GM18873 (cell line): ENCODE results near the gene NELL1.
"Not testable (repeated sequence)": the region's sequence is repeated elsewhere in the genome, so short reads cannot be mapped to it uniquely, and the experiment has no call there.

ENCODE experiments used
- ATAC-seq: cut with Tn5 transposase; IDR thresholded peaks from one replicate; pipeline ENCODE4 v1.9.1; 2021; ENCODE audit warnings: mild to moderate bottlenecking, moderate library complexity, moderate number of reproducible peaks; ENCODE audit not compliant: unreplicated experiment, low FRiP score

NELL1 gene

DNA sequence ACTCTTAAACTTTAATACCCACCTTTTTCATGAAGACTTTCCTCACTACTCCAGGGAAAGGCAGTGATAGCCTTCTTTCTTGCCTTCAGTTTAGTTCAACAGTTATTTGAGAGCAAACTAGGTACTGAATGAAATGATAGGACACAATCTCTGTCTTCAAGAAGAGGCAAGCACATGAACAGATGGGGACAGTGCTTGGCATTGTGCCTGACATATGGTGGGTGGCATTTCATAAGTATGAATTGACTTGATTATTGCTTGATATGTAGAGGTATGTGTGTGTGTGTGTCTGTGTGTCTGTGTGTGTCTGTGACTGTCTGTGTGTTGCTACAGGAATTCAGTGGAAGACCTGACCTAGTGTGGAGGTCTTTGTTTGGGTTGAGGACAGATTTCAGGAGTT lies 504.1 kb downstream of the NELL1 start:
- ATAC-seq: no peak

DNA sequence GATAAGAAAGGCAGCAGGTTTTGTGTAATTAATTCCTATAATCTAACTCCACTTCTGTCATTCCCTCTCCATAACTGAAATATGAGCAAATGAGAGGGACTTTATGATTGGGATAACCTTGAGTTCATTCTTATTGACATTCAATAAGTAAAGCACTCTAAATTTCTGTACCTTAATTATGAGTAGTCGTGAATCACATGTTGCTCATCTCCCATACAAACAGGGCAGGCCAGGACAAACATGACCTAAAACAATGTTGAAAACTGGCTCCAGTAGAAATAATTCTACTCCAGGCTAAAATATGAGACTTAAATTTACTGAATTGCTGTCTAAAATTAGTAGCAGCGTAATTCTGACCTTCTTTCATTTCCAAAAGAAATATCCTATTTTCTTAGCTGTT lies 505.4 kb downstream of the NELL1 start:
- ATAC-seq: no peak

DNA sequence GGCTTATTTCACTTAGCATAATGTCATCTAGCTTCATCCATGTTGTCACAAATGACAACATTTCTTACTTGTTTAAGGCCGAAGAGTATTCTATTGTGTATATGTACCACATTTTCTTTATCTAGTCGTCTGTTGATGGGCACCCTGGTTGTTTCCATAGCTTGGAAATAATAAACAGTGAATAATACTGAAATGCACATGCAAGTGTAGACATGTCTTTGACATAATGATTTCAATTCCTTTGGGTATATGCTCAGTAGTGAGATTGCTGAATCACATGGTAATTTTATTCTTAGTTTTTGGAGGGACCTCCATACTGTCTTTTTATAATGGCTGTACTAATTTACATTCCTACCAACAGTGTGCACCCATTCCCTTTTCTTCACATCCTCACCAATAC lies 508.0 kb downstream of the NELL1 start:
- no peak for ATAC-seq

DNA sequence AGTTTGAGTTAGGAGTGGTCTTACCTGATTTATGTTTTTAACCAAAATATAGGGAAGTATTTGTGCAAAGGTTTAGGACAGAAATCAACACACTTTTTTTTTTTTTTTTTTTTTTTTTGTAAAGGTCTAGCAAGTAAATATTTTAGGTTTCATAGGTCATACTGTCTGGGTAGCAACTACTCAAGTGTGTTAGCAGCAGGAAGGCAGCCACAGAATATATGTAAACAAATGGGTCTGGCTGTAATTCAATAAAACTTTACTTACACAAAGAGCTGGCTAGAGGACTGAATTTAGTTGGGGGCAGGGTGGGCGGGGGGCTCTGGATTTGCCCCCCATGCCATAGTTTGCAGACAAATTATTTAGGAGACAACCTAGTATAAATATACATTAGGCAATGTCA lies 510.4 kb downstream of the NELL1 start:
- no peak for ATAC-seq

- ATAC-seq: no peak
These were observed 510.8 kb downstream of the NELL1 start for GRCh38 chr11:21180182-21180581.

- ATAC-seq: no peak
These were observed 516.6 kb downstream of the NELL1 start for GRCh38 chr11:21185959-21186358.

DNA sequence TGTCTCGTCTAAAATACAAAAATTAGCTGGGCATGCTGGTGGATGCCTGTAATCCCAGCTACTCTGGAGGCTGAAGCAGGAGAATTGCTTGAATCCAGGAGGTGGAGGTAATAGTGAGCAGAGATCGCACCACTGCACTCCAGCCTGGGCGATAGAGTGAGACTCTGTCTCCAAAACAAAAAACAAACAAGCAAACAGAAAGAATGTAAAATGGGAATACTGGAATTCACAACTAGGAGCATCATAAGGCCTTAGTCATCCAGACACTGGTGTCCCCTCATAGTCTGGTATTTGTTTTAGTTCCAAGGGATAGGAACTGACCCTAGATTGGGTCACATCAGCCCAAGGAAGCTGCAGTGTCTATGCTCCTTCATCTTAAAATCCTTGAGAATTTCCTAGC lies 520.8 kb downstream of the NELL1 start:
- no peak for ATAC-seq

DNA sequence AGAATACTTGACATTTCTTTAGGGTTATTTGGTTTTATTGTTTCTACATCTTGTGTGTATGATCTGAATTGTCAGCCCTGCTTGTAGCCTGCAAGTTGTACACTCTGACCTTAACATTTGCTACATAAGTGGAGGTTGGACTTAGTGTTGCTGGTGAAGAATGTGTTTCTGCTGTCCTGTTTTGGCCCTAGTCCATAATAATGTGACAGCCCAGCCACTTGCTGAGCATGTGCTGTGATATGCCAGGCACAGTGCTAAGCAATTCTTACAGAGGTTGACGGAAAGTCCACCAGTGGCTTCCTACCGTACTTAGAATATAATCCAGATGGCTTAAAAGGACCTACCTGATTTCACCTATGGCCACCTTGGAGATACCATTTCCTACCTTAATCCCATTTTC lies 526.6 kb downstream of the NELL1 start:
- no peak for ATAC-seq

DNA sequence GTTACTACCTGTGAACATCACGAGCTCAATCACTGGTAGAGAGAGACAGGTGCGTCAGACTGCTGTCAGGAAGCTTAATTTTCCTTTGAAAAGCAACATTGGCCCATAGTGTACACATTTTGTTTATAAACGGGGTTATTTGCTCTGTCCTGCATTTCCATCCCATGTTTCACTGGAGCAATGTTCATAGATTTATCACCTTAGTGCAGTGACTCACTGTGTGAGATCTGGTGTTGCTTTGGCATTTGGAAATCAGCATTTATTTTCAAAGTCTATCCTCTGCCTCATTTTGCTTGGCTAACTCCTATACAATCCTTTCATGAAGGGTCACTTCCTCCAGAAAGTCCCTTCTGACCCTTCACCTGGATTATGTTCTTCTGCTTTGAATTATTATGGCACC lies 529.1 kb downstream of the NELL1 start:
- ATAC-seq: no peak

- ATAC-seq: no peak
These were observed 535.8 kb downstream of the NELL1 start for GRCh38 chr11:21205205-21205604.

GRCh38 chr11:21225860-21226259 lies 556.5 kb downstream of the NELL1 start:
- no peak for ATAC-seq

DNA sequence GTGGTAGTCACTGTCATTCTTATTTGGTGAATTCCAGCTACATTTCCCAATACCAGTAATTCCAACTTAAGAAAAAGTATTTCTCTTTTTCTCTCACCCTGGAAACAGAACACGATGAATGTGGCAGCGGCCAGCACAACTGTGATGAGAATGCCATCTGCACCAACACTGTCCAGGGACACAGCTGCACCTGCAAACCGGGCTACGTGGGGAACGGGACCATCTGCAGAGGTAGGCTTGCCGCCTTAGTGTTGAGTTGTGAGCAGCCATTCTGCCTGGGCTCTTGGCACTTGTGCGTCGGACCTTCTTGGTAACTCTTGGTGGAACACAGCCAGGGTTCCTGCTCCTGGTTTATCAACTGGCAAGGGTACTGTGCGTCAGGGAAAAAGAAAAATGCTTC lies 559.8 kb downstream of the NELL1 start:
- ATAC-seq: no peak

- ATAC-seq: no peak
These were observed 580.8 kb downstream of the NELL1 start for GRCh38 chr11:21250196-21250595.

DNA sequence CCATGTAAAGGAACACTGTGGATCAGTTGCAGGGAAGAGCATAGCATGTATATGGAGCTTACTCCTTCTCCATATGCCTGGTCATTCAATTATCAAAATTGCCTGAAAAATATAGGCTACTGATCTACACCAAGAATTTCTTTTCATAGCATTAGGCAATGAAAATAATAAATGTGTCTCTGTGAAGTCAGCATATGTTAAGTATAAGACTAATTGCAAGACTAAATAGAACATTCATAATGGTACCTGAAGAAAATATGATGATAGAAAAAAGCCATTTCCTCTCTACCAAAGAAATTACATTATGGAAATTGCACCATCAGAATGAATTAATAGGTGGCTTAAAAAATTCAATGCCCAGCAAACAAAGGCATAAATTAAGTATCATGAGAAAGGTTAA lies 584.7 kb downstream of the NELL1 start:
- no peak for ATAC-seq

DNA sequence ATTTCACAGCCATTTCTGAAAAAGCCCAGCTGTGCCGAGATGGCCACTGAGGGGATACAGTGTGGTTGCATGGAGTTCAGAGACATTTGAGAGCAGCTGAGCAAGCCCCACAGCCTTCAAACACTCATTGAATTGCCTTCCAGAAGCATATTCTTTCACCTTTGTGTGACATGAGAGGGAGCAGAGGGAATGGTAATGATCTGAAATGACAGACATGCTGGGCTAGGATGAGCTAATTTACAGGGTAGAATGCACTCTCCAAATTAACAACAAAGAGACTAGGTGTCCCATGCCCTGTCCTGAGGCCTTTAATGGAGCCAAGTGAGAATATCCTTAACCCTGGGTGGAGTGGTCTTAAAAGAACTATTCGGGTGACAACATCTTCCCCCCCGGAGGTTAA lies 585.4 kb downstream of the NELL1 start:
- ATAC-seq: no peak

- no peak for ATAC-seq
These were observed 588.1 kb downstream of the NELL1 start for GRCh38 chr11:21257461-21257860.

- ATAC-seq: no peak
These were observed 589.0 kb downstream of the NELL1 start for GRCh38 chr11:21258414-21258813.

DNA sequence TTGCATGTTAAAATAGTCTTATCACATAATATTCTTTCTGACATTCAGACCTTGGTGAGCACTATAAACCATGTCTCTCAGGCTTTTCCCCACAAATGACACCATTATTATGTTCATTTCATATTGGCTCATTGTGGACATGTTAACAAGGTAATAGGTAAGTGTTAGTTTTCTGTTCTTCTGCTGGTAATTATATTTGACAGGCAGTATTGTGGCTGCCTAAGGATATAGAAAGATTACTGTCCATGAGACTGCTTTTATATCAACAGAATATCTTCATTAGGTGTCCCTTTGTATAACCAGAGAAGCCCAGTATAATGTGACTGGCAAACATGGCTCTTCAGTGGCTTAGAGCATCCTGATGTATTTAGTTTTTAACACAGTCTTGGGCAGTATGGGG lies 590.7 kb downstream of the NELL1 start:
- ATAC-seq: no peak

DNA sequence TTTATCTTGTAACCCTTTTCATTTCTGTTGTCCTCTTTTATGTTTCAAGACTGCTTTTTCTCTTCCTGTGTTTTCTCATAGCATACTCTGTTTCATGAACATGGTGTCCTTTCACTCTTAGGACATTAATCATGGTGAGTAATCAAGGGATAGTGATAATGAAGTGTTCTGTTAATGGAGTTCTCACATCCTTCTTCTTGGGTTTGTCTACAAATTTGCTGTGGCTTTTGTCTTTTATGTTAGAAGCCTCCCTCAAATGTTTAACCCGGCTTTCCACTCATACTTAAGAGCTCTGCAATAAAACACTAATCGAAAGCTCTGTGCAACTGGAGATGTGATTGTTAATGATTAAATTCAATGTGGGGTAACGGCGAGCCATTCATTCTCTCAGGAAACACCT lies 593.6 kb downstream of the NELL1 start:
- ATAC-seq: no peak

- ATAC-seq: no peak
These were observed 594.7 kb downstream of the NELL1 start for GRCh38 chr11:21264125-21264524.

DNA sequence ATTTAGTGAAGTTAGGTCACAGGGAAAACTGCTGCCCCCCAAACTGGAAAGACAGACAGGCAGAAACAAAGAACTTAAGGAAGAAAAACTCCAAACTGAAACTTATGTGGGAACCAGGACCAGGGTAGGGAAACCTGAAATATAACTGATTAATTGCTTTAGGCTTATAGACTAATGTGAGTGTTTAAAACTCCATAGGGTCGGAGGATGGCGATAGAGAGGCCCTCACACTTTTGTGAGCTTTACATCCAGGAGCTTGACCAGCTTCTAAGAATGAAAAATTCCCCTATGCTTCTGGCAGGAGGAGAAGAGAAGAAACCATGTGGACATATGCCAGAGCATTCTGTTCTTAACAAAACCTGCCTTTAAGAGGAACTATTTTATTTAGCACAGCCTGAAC lies 598.6 kb downstream of the NELL1 start:
- no peak for ATAC-seq

DNA sequence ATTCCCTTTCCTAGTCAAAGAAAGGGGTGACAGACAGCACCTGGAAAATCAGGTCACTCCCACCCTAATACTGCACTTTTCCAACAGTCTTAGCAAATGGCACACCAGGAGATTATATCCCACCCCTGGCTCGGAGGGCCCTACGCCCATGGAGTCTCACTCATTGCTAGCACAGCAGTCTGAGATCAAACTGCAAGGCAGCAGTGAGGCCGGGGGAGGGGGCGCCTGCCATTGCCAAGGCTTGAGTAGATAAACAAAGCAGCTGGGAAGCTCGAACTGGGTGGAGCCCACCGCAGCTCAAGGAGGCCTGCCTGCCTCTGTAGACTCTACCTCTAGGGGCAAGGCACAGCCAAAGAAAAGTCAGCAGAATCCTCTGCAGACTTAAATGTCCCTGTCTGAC lies 602.8 kb downstream of the NELL1 start:
- ATAC-seq: not testable (repeated sequence)

GRCh38 chr11:21278840-21279239 lies 609.5 kb downstream of the NELL1 start:
- no peak for ATAC-seq

GRCh38 chr11:21285104-21285503 lies 615.7 kb downstream of the NELL1 start:
- no peak for ATAC-seq
